Measurements from ENCODE around the gene ITGB1BP1.
A peak's percentile ranks its signal among the peaks of the same experiment; 100 is the strongest.

Gene ITGB1BP1

DNA sequence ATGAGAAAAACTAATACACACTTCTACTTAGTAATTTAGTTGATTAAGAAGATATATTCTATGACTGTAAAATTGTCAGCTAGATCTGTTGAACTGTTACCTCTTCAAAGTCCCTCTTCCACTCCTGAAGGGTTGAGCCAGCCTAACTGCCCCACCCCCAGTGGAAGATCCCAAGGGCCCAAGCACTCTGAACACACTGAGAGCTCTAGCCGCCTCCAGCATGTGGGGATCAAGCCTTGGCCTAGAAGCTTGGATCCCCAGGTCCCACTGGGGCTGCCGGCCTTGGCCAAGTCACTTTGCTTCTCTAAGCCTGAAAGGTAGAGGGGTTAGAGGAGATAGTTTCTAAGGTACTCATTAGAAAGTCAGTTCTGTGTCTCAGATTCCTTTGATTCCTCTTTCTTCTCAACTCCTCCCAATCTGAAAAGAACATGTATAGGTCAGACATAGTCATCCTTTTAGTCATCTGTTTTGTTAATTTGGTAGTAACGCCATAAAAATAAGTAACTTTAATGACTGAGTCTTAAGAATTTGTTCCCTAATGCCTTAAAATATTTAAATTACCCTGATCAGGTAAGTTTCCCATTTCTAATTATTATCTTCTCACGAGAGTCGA lies 5.7 kb upstream of the ITGB1BP1 start:
- DNase-seq (ENCODE audit: insufficient read length, low spot score), result no peak

DNA sequence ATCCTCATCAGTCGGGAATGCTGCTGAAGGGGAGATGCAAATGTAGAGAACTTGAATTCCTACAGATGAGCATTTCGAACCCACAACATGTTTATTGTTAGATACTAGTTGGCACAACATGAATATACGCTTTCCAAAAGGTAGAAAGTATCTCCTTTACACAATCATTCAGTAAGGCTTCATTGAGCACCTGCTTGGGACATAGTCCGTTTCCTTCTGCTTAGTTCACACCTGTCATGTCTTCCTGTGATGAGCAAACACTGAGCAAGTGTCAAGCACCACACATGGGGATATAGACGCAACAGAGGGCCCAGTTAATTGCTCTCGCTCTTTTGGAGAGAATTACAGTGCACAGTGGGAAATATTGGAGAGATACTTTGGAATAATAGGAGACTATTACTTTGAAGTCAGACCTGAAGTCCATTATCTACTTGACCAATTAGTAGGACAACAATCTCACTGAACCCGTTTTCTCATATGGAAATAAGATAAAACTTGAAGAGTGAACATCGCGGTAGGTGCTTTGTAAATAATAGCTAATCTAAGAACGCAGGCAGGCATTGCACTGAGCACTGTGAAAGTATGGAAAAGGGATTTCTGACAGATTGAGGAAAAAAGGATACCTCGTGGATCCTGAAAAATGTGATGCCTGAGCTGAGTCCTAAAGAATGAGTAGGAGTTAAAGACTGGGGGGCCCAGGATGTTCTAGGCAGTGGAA lies 1.3 kb upstream of the ITGB1BP1 start:
- FAIRE-seq (no peak), DNase-seq (ENCODE audit: insufficient read length, low spot score) (no peak)

More for the DNA sequence above, 5.7 kb upstream of the ITGB1BP1 start:
- FAIRE-seq, result no peak

DNA sequence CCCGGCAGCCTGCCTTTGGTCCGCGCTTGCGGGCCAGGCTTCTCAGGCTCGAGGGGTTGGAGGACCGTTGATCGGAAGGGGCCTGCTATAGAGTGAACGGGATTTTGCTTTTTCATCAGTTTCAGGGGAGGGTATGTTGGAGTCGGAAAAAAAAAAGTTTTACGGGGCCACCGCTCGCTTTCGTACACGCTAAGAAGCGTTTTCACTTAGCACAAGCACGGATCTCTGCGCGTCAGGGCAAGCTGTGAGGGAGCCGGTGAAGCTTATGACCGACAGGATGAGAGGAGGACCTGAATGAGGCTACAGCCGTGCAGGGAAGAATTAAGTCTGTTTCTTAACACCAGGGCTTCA lies 569 bp upstream of the ITGB1BP1 start:
- FAIRE-seq, result peak; percentile 4
- no peak for DNase-seq (ENCODE audit: insufficient read length, low spot score)

DNA sequence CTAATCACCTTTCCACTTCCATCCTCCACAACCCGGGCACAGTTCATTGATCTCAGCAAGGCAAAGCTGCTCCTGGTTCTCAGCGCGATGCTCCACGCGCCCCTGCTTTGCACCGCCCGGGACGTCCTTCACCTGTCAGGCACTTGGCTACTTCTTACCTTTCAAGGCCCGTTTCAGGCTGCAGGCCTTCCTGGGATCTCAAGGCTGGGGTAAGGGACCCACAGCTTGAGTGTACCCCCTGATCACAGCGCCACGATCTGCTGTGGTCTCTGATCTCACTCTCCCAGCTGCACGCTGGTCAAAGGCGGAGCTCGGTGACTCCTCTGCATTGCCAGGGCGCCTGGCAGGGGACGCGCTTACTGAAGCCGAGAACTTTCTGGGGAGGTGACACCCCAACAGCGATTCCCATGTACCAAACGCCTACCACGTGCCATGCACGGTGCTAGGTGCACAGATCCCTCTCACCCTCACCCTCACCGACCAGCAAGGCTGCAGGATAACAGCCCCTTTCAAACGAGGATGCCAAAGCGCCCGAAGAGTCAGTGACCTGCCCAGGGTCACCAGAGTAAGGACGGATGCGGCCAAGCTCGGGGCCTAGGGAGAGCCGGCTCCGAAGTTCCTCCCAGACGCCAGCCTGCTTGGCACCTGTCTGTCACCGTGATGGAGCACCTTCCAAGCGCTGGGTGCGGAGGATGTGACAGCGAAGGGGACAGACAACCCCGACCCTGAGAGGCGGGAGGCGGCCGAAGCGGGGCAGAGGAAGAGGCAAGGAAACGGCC lies 818 bp downstream of the ITGB1BP1 start:
- FAIRE-seq (peak; percentile 66), DNase-seq (ENCODE audit: insufficient read length, low spot score) (peak; percentile 45)

DNA sequence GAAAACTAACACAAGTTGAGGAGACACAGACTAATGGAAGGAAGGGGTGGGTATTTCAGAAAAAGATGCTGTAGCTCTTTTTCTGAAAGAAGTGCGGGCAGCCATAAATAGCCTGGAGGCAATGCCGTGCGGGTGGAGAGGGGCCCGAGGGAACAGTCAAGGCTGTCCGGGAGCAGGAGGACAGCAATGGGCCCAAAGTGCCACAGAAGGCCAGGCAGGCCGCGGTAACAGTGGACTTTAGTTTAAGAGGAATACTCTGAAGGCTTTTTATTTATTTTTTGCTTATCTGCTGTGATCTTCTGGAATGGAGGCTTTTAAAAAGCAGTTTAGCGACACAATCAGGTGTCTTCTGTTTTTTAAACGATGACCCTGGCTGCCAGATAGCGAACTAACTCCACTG lies 2.8 kb downstream of the ITGB1BP1 start:
- DNase-seq (ENCODE audit: insufficient read length, low spot score) (no peak), FAIRE-seq (no peak)

DNA sequence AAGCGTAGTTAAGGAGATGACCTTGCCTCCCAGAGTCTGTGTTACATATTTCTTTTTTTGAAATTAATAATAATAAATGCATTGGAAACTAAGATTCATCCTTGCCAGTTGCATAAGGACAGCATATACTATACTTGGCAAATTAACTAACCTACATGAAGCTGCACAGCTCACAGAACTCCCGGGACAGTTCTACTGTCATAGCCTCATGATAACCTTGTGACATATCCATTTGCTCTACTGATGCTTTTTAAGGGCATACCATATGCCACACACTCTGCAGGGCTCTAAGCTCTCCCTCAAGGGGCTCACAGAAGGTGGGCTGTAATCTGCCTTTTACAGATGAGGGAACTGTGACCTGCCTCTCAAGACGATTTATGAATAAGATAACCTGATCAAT lies 3.8 kb downstream of the ITGB1BP1 start:
- FAIRE-seq (no peak), DNase-seq (ENCODE audit: insufficient read length, low spot score) (no peak)

DNA sequence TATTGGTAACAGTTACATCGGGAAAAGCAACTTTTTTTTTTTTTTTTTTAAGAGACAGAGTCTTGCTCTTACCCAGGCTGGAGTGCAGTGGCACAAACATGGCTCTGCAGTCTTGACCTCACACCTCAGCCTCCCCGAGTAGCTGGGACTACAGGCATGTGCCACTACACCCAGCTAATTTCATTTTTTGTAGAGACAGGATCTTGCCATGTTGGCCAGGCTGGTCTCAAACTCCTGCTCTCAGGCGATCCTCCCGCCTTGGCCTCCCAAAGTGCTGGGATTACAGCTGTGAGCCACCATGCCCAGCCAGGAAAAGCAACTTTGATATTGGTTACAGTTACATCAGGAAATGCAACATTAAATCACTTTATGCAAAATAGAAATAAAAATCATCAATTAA lies 4.6 kb downstream of the ITGB1BP1 start:
- FAIRE-seq, result no peak
- DNase-seq (ENCODE audit: insufficient read length, low spot score), result no peak

DNA sequence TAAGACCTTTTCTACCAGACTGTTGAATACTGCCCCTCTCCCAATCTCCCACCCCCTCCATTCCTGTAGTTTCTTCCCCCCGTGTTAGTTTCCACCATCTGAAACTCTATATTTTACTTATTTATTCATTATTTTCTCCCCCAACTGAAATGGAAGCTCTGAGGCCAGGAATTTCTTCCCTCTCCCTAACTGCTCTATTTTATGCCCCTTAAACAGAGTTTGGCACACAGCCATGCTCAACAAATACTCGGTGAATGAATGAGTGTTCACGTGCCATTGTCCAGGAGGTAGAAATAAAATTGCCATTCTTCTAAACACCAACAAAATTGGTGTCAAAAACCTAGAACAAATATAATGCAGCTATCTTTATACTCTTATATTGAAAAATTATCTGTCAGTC lies 5.6 kb downstream of the ITGB1BP1 start:
- no peak for DNase-seq (ENCODE audit: insufficient read length, low spot score)
- no peak for FAIRE-seq

DNA sequence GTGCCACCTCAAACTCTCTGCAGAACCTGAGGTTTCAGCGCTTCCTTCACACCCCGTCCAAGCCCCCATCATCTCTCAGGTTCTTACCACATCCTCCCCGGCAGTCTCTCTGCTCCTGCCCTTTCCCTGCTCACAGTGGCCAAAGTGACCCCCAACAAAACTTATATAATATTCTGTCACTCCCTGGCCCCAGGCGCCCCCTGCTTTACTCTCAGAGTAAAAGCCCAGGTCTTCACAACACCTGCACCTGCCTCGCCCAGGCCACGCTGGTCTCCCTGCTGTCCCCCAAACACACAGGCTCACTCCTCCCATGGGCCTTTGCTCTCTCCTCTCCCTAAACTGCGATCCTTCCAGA lies 6.4 kb downstream of the ITGB1BP1 start:
- FAIRE-seq (no peak), DNase-seq (ENCODE audit: insufficient read length, low spot score) (no peak)

DNA sequence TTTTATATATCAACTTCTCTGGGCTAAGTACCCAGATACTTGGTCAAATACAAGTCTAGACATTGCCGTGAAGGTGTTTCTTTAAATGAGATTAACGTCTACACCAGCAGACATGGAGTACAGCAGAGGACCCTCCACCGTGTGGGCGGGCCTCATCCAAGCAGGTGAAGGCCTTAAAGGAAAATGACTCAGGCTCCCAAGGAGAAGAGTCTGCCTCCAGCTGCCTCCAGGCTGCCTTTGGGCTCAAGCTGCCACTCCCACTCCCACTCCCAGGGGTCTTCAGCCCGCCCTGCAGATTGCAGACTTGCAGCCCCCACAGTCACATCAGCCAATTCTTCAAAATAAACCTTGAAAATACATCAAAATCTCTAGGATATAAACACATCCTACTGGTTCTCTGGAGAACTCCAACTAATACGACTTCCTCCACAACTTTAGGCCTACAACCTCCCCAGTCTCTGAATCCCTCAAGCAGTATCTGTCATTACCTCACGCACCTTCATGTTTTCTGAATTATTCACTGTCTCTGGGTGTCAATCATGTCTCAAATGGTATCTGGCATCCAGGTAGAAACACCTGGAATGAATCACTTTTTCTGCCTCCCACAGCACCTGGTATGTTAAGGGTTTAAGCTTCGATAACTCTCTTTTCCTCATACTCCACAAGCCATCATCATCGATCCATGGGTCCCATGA lies 6.9 kb downstream of the ITGB1BP1 start:
- FAIRE-seq (no peak), DNase-seq (ENCODE audit: insufficient read length, low spot score) (no peak)

DNA sequence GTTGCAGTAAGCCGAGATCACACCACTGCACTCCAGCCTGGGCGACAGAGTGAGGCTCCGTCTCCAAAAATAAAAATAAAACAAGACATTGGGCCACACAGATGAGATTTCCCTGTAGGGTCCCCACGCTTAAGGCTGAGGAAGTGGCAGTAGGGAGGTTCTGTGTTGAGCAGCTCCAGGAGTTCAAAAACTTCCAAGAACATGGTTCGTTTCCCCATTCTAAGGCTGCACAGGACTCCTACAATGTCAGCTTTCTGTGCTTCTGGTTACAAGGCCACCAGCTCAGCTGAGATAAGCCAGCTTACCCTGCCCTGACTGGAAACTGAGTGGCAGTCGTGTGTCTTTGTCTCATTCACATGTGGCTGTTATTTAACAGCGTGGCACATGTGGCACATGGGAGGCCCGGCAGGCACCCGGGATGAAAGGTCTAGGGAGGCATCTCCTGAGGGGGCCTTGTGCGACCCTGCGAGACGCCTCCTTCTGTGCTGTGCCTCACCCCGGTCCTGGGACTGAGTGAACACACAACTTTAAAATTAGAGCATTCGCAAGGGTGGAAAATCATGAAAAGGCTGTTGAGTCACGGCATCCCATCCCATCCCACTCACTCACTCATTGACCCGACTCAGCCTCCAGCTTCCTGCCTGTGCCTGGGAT lies 7.7 kb downstream of the ITGB1BP1 start:
- DNase-seq (ENCODE audit: insufficient read length, low spot score), result no peak

DNA sequence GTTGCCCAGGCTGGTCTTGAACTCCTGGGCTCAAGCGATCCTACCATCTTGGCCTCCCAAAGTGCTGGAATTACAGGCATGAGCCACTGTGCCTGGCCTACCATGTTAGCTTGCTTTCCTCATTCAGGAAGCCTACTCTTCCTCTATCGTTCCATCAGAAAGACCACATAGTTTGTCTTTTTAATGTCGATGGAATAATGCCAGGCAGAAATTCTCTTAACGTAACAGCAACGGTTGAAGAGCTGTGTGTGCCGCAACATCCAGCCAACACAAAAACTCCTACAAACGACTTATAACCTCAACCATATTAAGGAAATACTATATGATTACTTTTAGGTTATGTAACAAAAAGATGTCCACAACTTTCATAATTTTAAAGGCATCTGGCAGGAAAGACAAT lies 10.5 kb downstream of the ITGB1BP1 start:
- FAIRE-seq, result no peak
- DNase-seq (ENCODE audit: insufficient read length, low spot score), result no peak

More for the DNA sequence above, 7.7 kb downstream of the ITGB1BP1 start:
- no peak for FAIRE-seq

DNA sequence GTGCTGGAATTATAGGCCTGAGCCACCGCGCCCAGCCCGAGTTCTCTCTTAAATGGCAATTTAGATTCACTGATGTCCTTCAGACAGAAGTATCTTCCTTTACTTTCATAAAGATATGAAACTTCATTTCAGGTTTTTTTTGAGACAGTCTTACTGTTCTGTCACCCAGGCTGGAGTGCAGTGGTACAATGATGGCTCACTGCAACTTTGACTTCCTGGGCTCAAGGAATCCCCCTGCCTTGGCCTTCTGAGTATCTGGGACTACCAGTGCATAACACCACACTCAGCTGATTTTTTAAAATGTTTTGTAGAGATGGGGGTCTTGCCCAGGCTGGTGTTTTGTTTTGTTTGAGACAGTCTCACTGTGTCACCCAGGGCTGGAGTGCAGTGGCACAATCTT lies 13.2 kb downstream of the ITGB1BP1 start:
- FAIRE-seq, result no peak
- DNase-seq (ENCODE audit: insufficient read length, low spot score), result no peak

DNA sequence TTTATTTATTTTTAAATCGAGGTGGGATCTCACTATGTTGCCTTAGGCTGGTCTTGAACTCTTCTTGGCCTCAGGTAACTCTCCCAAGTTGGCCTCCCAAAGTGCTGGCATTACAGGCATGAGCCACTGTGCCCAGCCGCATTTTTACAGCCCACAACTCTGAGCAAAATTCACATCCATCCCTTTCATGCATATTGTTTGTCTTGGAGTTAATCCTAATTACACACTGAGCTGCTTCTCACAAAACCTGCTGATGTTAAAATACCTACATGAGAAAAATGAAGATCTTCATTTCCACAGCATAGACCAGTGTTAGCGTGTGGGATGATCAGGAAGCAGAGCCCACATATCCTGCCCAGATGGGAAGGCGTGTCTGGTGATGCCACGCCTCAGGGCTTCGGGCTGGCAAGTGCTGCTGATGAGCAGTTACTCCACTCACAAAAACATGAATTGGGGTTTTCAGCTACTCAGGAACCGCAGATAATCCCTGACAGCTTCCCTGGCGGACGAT lies 14.6 kb downstream of the ITGB1BP1 start:
- no peak for FAIRE-seq
- no peak for DNase-seq (ENCODE audit: insufficient read length, low spot score)

DNA sequence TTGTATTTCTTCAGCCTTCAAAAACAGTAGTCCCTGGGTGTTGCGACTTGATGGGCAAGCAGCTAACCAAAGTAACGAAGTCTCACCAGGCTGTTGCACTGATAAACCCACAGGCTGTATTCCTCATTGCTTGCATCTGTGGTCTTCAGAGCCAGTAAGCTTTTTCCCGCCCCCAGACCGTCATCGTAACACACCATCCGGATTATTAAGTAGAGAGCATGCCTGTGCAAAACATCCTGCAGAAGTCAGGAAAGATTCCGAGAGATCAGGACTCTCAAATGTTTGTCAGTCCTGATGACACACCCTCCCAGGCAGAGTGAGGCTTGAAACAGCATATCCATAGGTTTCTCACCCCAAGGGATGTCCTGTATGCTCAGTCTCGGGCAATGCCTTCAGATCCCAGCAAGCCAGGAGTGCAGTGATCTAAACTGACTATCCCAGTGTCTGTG lies 15.9 kb downstream of the ITGB1BP1 start:
- FAIRE-seq (no peak), DNase-seq (ENCODE audit: insufficient read length, low spot score) (no peak)

DNA sequence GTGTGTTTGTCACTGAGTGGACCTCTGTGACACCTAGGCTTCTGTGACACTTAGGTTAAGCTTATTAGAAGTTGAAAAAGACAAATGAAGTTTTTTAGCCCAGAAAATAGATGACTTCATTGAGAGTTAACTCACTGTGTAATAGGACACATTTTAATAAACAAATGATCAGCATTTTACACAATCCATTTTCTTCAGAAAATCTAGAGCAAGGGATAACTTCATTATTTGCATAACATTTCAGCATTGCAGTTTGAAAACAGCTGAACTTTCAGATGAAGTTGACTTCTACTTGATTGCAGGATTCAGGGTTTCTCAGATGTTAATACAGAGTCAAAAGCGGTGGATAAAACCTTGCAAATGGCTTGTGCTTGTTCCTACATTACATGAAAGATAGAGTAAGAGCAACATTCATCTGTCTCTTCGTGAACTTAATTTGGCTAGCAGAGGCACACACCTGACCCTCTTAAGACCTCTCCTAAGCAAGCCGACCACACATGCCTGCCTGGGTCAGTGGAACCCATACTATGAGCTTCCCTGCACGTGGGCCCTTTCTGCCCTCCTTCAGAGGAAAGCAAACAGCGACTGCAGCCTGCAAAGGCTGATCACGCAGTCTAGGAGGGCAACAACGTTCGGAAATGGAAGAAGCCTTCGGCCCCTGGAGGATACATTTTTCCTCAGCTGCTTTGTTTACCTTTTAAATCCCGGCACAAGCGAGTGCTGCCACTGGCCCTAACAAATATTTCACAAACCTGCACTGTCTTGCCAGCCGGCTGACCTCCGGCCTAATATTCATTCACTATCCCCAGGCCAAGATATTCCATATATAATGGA lies 16.6 kb downstream of the ITGB1BP1 start:
- DNase-seq (ENCODE audit: insufficient read length, low spot score), result no peak
- no peak for FAIRE-seq

DNA sequence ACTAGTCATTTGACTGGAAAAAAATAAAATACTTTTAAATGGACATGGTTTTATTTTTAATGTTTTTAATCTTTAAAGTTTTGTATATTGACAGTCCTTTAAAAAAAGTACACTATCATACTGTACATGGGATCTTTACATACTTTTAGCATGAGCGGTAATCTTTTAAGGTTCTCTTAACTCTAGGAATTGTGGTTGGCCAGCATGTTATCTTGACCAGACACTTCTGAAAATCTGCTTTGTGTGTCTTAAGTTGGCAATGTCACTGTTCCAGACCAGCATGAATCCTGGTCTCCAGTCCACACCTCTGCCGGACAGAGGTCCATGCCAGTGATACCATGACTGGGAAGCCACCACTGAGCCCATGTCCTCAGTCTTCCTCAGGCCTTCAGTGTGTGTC lies 17.7 kb downstream of the ITGB1BP1 start:
- no peak for FAIRE-seq
- no peak for DNase-seq (ENCODE audit: insufficient read length, low spot score)

DNA sequence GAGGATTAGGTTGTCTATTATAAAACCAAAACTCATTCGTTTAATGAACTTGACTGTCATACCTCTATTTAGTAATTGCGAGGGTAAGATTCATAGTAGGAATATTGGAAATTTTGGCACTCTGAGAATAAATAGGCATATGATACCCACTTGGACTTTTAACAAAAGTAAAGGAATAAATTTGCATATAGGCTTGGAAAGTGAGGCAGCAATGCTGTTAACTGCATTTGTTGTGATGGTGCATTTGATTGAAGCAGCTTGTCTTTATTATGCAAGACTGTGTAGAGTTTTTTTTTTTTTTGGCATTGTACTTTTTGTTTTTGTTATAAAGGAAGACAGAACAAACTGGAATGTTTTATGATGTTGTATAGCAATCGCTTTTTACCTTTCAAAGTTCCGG lies 18.9 kb downstream of the ITGB1BP1 start:
- no peak for FAIRE-seq
- no peak for DNase-seq (ENCODE audit: insufficient read length, low spot score)

DNA sequence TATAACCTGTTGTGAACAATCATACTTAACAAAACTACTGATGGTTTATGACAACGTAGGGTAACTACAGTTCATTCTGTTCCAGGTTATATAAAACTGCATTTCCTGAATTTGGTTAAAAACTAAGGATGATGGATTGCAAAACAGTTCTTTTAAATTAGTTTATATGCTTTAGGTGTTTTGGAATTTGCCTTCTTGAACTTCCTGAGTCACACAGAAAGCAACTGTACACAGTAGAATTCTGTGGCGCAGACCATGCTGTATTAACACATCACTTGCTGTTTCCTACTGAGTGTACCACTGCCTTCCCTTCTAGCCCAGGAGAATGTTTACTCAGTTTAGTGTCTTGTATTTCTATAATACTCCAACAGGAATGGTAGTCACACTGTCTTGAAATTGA lies 19.4 kb downstream of the ITGB1BP1 start:
- no peak for DNase-seq (ENCODE audit: insufficient read length, low spot score)

More for the DNA sequence above, 19.4 kb downstream of the ITGB1BP1 start:
- FAIRE-seq, result no peak
